OCI-LY7 (cell line): ENCODE measurements around the gene NAA40. TPM values are rescaled to one million over a fixed set of nuclear protein-coding genes. Genes with fewer than 3 reads are reported as not detected.

ENCODE experiments used
- BruUV-seq: library from RNA; stranded (reverse); fragments of 400-500 nt; replicated peaks from 2 replicates; lab custom pipeline; 2021; lab: Mats Ljungman, UMichigan
- CTCF ChIA-PET: fragments of 300-600 bp; sonication (Branson Sonifier 250); formaldehyde crosslinking; loops from one replicate; lab custom pipeline; 2022; ENCODE audit warnings: antibody characterized with exemption; ENCODE audit not compliant: unreplicated experiment; lab: Charles Lee
- POLR2A ChIA-PET: fragments of 300-600 bp; sonication (Branson Sonifier 250); formaldehyde crosslinking; loops from one replicate; lab custom pipeline; 2022; ENCODE audit warnings: antibody characterized with exemption; lab: Charles Lee
- DNase-seq: peaks from one replicate; pipeline ENCODE4 v3.0.0-alpha.2; 2015; ENCODE audit warnings: low spot score
- H2AFZ ChIP-seq: fragments of 200-600 bp; sonication (generic), shearing (Covaris generic); 2 replicates; pipeline ENCODE4 v1.6.1; 2014; ENCODE audit warnings: mild to moderate bottlenecking, antibody characterized with exemption, low read length, moderate library complexity
- H3K27ac ChIP-seq: fragments of 200-600 bp; sonication (generic); 2 replicates; pipeline ENCODE4 v1.5.1; 2014; ENCODE audit warnings: mixed run types, low read depth, mild to moderate bottlenecking, moderate library complexity, low read length, inconsistent platforms; ENCODE audit not compliant: poor library complexity, severe bottlenecking
- H3K36me3 ChIP-seq: fragments of 200-600 bp; sonication (generic); 2 replicates; pipeline ENCODE4 v1.6.1; 2014; ENCODE audit warnings: mild to moderate bottlenecking, antibody characterized with exemption, low read length, moderate library complexity, mixed read lengths; ENCODE audit not compliant: insufficient read depth
- H3K4me1 ChIP-seq: fragments of 200-600 bp; sonication (generic); 2 replicates; pipeline ENCODE4 v1.5.1; 2014; ENCODE audit warnings: mild to moderate bottlenecking, low read length; ENCODE audit not compliant: insufficient read depth, poor library complexity, severe bottlenecking
- H3K4me2 ChIP-seq: fragments of 200-600 bp; sonication (generic); 2 replicates; pipeline ENCODE4 v1.6.1; 2014; ENCODE audit warnings: mild to moderate bottlenecking, low read length
- H3K4me3 ChIP-seq: fragments of 200-600 bp; sonication (generic); 2 replicates; pipeline ENCODE4 v1.5.1; 2014; ENCODE audit warnings: mild to moderate bottlenecking, low read depth, low read length; ENCODE audit not compliant: poor library complexity, severe bottlenecking
- H3K79me2 ChIP-seq: fragments of 200-600 bp; sonication (generic); 2 replicates; pipeline ENCODE4 v1.6.1; 2016; ENCODE audit warnings: low read depth, mild to moderate bottlenecking, low read length, moderate library complexity, mixed read lengths; ENCODE audit not compliant: insufficient read depth
- H3K9me2 ChIP-seq: fragments of 200-600 bp; sonication (generic); 2 replicates; pipeline ENCODE4 v1.6.1; 2016; ENCODE audit warnings: mild to moderate bottlenecking, low read length, mixed read lengths; ENCODE audit not compliant: insufficient read depth
- H3K9me3 ChIP-seq: fragments of 200-600 bp; sonication (generic); 2 replicates; pipeline ENCODE4 v1.6.1; 2014; ENCODE audit warnings: mild to moderate bottlenecking, mixed run types, low read length, mixed read lengths
- H4K20me1 ChIP-seq: fragments of 200-600 bp; sonication (generic); 2 replicates; pipeline ENCODE4 v1.6.1; 2014; ENCODE audit warnings: mild to moderate bottlenecking, antibody characterized with exemption, low read length, moderate library complexity, mixed read lengths; ENCODE audit not compliant: insufficient read depth
- CTCF ChIP-seq: fragments of 200-600 bp; sonication (generic); conservative IDR thresholded peaks from 2 replicates; pipeline ENCODE4 v1.5.1; 2014; ENCODE audit warnings: mild to moderate bottlenecking, antibody characterized with exemption, low read length, moderate library complexity, mixed read lengths
- EZH2phosphoT487 ChIP-seq: fragments of 200-600 bp; sonication (generic); IDR thresholded peaks from 2 replicates; pipeline ENCODE4 v1.6.1; 2018; ENCODE audit warnings: low read depth, borderline replicate concordance, mild to moderate bottlenecking, mixed run types, antibody characterized with exemption, low read length, moderate library complexity, mixed read lengths
- intact Hi-C: fragments of 100-400 bp; cut with micrococcal nuclease; formaldehyde crosslinking; loops from one replicate; pipeline ENCODE4 v1.10.0; 2022; ENCODE audit not compliant: unreplicated experiment
- total RNA-seq, 2 experiments: library from RNA; depleted of rRNA in 1 of 2; stranded (reverse); fragments of >200 nt in 1 of 2; shearing (Covaris generic) in 1 of 2; gene quantifications; 2 replicates each; pipeline ENCODE4 v1.2.3, GENCODE V29; 2014 to 2022

Gene NAA40
- total RNA-seq, 2 experiments from 2014 or later, result 24.5 to 45.5 TPM

- H4K20me1 ChIP-seq, result no peaks in the 10 kb centered on the region
- H2AFZ ChIP-seq, result no peak overlapping the region
- BruUV-seq, result no TSS peak
- TF ChIP-seq EZH2phosphoT487 (no peak), CTCF (no peak)
- H3K9me3 ChIP-seq, result no peaks in the 10 kb centered on the region
- H3K36me3 ChIP-seq, result peaks cover 94% of the 10 kb centered on the region
- no peak for DNase-seq
- no peak overlapping the region for H3K4me2 ChIP-seq
- H3K4me1 ChIP-seq, result no peaks in the 10 kb centered on the region
- ChIA-PET CTCF (no interaction called here), POLR2A (no interaction called here)
- H3K27ac ChIP-seq, result no peak overlapping the region
- no peaks in the 10 kb centered on the region for H3K9me2 ChIP-seq
- intact Hi-C loops, result no loop called here
- no peaks in the 10 kb centered on the region for H3K79me2 ChIP-seq
- no peak overlapping the region for H3K4me3 ChIP-seq
These were observed 34.9 kb upstream of the NAA40 start for GRCh38 chr11:63903884-63904283.

GRCh38 chr11:63904743-63905142 is 34.1 kb upstream of the NAA40 start:
- Histone ChIP-seq H3K9me3 (no peaks in the 10 kb centered on the region), H4K20me1 (no peaks in the 10 kb centered on the region), H3K36me3 (peaks cover 92% of the 10 kb centered on the region), H3K79me2 (no peaks in the 10 kb centered on the region), H3K4me1 (no peaks in the 10 kb centered on the region), H3K4me3 (no peak overlapping the region), H3K9me2 (no peaks in the 10 kb centered on the region), H3K27ac (no peak overlapping the region), H2AFZ (no peak overlapping the region), H3K4me2 (no peak overlapping the region)
- no peak for DNase-seq
- intact Hi-C loops, result loop anchor here (5.0 kb wide), 1 partner anchor 43 kb away; no protein-coding TSS in a partner anchor
- no TSS peak for BruUV-seq
- POLR2A ChIA-PET, result no interaction called here
- TF ChIP-seq EZH2phosphoT487, result no peak
- TF ChIP-seq CTCF, result no peak
- CTCF ChIA-PET, result no interaction called here

GRCh38 chr11:63905179-63905578 is 33.6 kb upstream of the NAA40 start:
- H2AFZ ChIP-seq, result no peak overlapping the region
- CTCF ChIA-PET, result no interaction called here
- H3K9me3 ChIP-seq, result no peaks in the 10 kb centered on the region
- no peak for TF ChIP-seq EZH2phosphoT487
- no TSS peak for BruUV-seq
- H4K20me1 ChIP-seq, result no peaks in the 10 kb centered on the region
- intact Hi-C loops, result loop anchor here (5.0 kb wide), 1 partner anchor 42 kb away; no protein-coding TSS in a partner anchor
- no peaks in the 10 kb centered on the region for H3K4me1 ChIP-seq
- H3K4me2 ChIP-seq, result no peak overlapping the region
- no peak for DNase-seq
- H3K27ac ChIP-seq, result no peak overlapping the region
- H3K36me3 ChIP-seq, result peaks cover 88% of the 10 kb centered on the region
- no peak overlapping the region for H3K4me3 ChIP-seq
- no peaks in the 10 kb centered on the region for H3K9me2 ChIP-seq
- POLR2A ChIA-PET, result no interaction called here
- H3K79me2 ChIP-seq, result no peaks in the 10 kb centered on the region
